GM18498 (cell line): Measurements from ENCODE around the gene PALB2.

Source experiments
- ATAC-seq: cut with Tn5 transposase; IDR thresholded peaks from one replicate; pipeline ENCODE4 v1.9.1; 2021; ENCODE audit warnings: mild to moderate bottlenecking, moderate library complexity; ENCODE audit not compliant: unreplicated experiment

The PALB2 gene

DNA sequence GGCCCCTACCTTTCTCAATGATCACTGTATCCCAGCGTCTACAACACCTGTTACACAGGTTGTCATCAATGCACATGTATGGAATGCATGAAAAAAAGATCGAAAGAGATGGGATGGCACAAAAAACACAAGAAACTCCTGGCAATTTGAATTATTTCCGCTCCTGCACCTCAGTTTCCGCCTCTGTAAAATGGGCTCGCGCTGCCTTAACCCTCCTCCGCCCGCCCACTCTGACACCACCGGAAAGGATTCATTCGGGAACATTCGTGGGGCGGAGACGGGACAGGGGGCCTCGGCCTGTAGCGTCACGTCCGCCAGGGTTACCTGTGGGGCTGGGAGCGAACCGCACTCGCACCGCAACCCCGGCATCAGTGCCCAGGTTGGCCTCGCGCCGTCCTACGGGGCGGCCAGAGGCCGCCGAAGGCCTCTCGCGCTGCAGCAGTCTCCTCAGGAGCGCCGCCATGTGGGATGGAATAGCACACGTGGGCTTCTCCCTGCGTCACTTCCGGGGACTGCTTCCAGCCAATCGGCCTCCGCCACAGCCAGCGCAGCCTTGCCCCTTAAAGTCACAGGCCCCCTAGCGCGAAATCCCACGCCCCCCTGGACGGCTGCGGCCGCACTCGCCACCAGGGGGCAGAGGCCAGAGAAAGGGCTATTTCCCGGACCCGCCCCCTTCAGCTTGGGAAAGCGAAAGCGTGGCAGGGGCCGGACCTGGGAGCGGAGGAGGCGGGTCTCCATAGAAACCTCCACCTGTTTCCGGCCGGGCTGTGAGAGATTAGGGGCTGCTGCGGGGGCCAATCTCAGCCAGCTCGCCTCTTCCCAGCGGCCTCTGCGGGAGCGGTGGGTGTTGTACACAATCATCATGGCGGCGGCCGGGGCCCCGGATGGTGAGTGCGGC, 84.0 kb downstream of the PALB2 start, which contains the start of the genes EARS2 and UBFD1:
Gene EARS2, minus strand, starts transcription at position 470 of the 898 bp plus-strand sequence. Its CDS starts 7 bp downstream, at position 463.
Gene UBFD1, plus strand, starts transcription at position 847 of the 898 bp plus-strand sequence. Its CDS starts 16 bp downstream, at position 863.
- ATAC-seq: peak; percentile 91

DNA sequence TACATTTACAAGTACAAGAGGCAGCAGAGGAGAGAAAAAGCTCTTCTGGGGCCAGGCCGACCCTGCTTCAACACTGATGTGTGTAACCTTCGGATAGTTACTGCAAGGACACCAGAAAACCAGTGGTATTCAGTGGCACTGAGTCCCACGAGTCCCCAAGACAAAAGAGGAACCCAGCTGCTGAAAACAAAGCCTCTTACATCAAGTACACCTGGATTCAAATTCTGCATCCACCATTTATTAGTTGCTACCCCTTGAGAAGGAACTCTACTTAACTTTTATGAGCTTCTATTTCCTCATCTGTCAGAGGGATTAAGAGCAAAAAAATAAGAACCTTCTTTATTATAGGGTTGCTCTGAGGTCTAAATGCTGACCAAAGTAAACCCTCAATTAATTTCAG, 86.6 kb downstream of the PALB2 start:
- ATAC-seq: no peak
